AG20443 (cell line): ENCODE results near the gene MARCHF5.
A peak's percentile ranks its signal among the peaks of the same experiment; 100 is the strongest.
"Not testable (repeated sequence)": the region's sequence is repeated elsewhere in the genome, so short reads cannot be mapped to it uniquely, and the experiment has no call there.

Experiments used
- DNase-seq: peaks from one replicate; pipeline ENCODE4 v3.0.0; 2012; ENCODE audit warnings: low spot score, mixed read lengths

Gene MARCHF5

DNA sequence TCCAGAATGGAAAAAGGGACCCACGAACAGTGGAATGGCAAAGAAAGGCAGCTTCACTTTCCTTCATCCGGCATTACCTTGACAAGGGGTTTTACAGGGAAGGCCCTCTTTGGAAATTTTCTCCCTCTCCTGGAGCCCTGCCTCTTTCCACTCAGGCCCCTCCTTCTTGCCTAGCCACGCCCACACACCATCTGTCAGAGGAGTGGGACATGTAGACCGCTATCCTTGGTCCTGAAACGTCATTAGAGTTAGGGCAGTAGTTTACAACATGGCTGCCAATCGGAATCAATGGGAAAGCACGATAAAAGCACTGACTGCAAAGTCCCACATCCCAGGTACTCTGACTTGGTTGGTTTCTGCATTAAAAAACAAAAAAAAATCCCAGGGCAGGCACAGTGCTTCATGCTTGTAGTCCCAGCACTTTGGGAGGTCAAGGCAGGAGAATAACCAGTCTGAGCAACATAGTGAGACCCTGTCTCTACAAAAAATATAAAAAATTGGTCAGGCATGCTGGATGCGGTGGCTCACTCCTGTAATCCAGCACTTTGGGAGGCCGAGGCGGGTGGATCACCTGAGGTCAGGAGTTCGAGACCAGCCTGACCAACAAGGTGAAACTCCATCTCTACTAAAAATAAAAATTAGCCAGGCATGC lies 96.4 kb downstream of the MARCHF5 start:
- DNase-seq, result peak; percentile 69

DNA sequence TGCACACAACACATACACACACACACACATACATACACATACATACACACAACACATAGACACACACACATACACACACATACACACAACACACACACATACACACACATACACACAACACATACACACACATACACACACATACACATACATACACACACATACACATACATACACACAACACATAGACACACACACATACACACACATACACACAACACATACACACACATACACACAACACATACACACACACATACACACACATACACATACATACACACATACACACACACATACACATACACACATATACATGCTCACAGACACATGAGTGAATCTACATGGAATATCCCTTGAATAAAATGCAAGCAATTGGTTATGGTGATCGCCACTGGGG lies 102.2 kb downstream of the MARCHF5 start:
- not testable (repeated sequence) for DNase-seq

GRCh38 chr10:92395271-92395670 lies 104.3 kb downstream of the MARCHF5 start:
- no peak for DNase-seq

DNA sequence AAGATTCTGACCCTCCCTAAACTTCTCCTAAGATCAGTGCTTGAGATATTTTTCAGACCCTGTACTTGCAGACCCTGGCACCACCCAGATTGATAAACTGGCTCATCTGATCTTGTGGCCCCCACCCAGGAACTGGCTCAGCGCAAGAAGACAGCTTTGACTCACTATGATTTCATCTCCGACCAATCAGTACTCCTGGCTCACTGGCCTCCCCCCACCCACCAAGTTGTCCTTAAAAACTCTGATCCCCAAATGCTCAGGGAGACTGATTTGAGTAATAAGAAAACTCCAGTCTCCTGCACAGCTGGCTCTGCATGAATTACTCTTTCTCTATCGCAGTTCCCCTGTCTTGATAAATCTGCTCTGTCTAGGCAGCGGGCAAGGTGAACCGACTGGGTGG lies 111.3 kb downstream of the MARCHF5 start:
- DNase-seq, result not testable (repeated sequence)
